CD4-positive, alpha-beta memory T cell (primary cell): Measurements from ENCODE around the gene ASMT. TPM values are rescaled to one million over a fixed set of nuclear protein-coding genes. Genes with fewer than 3 reads are reported as not detected.
A peak's percentile ranks its signal among the peaks of the same experiment; 100 is the strongest.
"Not testable (repeated sequence)": the region's sequence is repeated elsewhere in the genome, so short reads cannot be mapped to it uniquely, and the experiment has no call there.

ENCODE experiments used
- CTCF ChIA-PET: fragments of 350-600 bp; sonication (Branson Sonifier 250); formaldehyde crosslinking; loops from one replicate; lab custom pipeline; 2021; ENCODE audit warnings: inconsistent platforms; ENCODE audit not compliant: partially characterized antibody; lab: Charles Lee
- POLR2A ChIA-PET: fragments of 350-600 bp; sonication (Branson Sonifier 250); formaldehyde crosslinking; loops from one replicate; lab custom pipeline; 2021; ENCODE audit not compliant: partially characterized antibody; lab: Charles Lee
- DNase-seq, 5 donors: peaks; one replicate each; pipeline versions ENCODE4 v3.0.0 to v3.0.0-alpha.2; 2020 to 2022; ENCODE audit warnings: mixed read lengths in 1 of 5
- H3K27ac ChIP-seq: one replicate; pipeline ENCODE4 v1.7.0; 2013; ENCODE audit warnings: low read depth, low read length
- H3K27me3 ChIP-seq: 2 replicates; pipeline ENCODE4 v1.7.0; 2013; ENCODE audit warnings: mild to moderate bottlenecking, low read length, moderate library complexity; ENCODE audit not compliant: insufficient read depth
- H3K36me3 ChIP-seq: 2 replicates; pipeline ENCODE4 v1.7.0; 2013; ENCODE audit warnings: mild to moderate bottlenecking, low read length, moderate library complexity; ENCODE audit not compliant: insufficient read depth
- H3K4me1 ChIP-seq: 2 replicates; pipeline ENCODE4 v1.7.0; 2013; ENCODE audit warnings: mild to moderate bottlenecking, low read length, moderate library complexity; ENCODE audit not compliant: insufficient read depth
- H3K4me3 ChIP-seq, 2 donors: one replicate each; pipeline ENCODE4 v1.7.0; 2013; ENCODE audit warnings: low read length in 2 of 2, mild to moderate bottlenecking in 1 of 2
- H3K9me3 ChIP-seq, 2 donors: one replicate each; pipeline ENCODE4 v1.7.0; 2013; ENCODE audit warnings: low read length in 2 of 2, control low read depth in 1 of 2; ENCODE audit not compliant: control insufficient read depth in 1 of 2
- H3K27ac Mint-ChIP-seq, 7 donors: one replicate each; pipeline ENCODE4 v1.8.0; 2020 to 2021; ENCODE audit warnings: mixed read lengths in 7 of 7, mild to moderate bottlenecking in 6 of 7, inconsistent platforms in 3 of 7, moderate library complexity in 3 of 7
- H3K27me3 Mint-ChIP-seq, 2 donors: one replicate each; pipeline ENCODE4 v1.8.0; 2020 to 2021; ENCODE audit warnings: mixed read lengths in 2 of 2
- H3K36me3 Mint-ChIP-seq, 2 donors: one replicate each; pipeline ENCODE4 v1.8.0; 2020 to 2021; ENCODE audit warnings: mixed read lengths in 2 of 2, inconsistent platforms in 1 of 2, mild to moderate bottlenecking in 1 of 2
- H3K4me1 Mint-ChIP-seq, 4 donors: one replicate each; pipeline ENCODE4 v1.8.0; 2020 to 2021; ENCODE audit warnings: mixed read lengths in 4 of 4, mild to moderate bottlenecking in 1 of 4
- H3K4me3 Mint-ChIP-seq, 8 donors: one replicate each; pipeline ENCODE4 v1.8.0; 2020 to 2021; ENCODE audit warnings: mixed read lengths in 8 of 8, mild to moderate bottlenecking in 7 of 8, moderate library complexity in 6 of 8, inconsistent platforms in 3 of 8
- H3K9me3 Mint-ChIP-seq, 8 donors: one replicate each; pipeline ENCODE4 v1.8.0; 2020 to 2021; ENCODE audit warnings: mixed read lengths in 8 of 8, mild to moderate bottlenecking in 5 of 8, inconsistent platforms in 3 of 8, moderate library complexity in 1 of 8
- intact Hi-C: fragments of 100-400 bp; cut with micrococcal nuclease; formaldehyde crosslinking; loops from one replicate; pipeline ENCODE4 v1.15.1; 2023
- polyA plus RNA-seq, 2 donors: library from polyadenylated mRNA; unstranded; fragments of 300-500 nt; fragmentation: Illumina TruSeq; gene quantifications; one replicate each; pipeline ENCODE4 v1.2.3, GENCODE V29; 2021
- total RNA-seq, 2 experiments: library from RNA; stranded (reverse); gene quantifications; one replicate each; pipeline ENCODE4 v1.2.3, GENCODE V29; 2021

The ASMT gene, protein sequence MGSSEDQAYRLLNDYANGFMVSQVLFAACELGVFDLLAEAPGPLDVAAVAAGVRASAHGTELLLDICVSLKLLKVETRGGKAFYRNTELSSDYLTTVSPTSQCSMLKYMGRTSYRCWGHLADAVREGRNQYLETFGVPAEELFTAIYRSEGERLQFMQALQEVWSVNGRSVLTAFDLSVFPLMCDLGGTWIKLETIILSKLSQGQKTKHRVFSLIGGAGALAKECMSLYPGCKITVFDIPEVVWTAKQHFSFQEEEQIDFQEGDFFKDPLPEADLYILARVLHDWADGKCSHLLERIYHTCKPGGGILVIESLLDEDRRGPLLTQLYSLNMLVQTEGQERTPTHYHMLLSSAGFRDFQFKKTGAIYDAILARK
- total RNA-seq (not detected), polyA plus RNA-seq (1 to 10 TPM in 1 of 2 donors, under 1 TPM in 1; 0.35 to 1.0 TPM)

- Histone ChIP-seq H3K4me1 (no peaks in the 10 kb centered on the region), H3K36me3 (no peaks in the 10 kb centered on the region), H3K4me3 (no peak within 1 kb of the TSS), H3K27ac (no peak within 1 kb of the TSS), H3K27me3 (no peaks in the 10 kb centered on the region), H3K9me3 (no peaks in the 10 kb centered on the region)
- no peak for DNase-seq
- CTCF ChIA-PET = no interaction called here
- Mint-ChIP-seq H3K27me3 (no peaks in the 10 kb centered on the region), H3K4me1 (no peaks in the 10 kb centered on the region), H3K36me3 (no peaks in the 10 kb centered on the region), H3K9me3 (no peaks in the 10 kb centered on the region), H3K27ac (no peak within 1 kb of the TSS), H3K4me3 (no peak within 1 kb of the TSS)
- POLR2A ChIA-PET = no interaction called here
- intact Hi-C loops = no loop called here
These were observed at the start of gene ASMT for GRCh38 chrX:1614927-1615326. Gene ASMT, plus strand, starts transcription at chrX:1615059. Its CDS starts 141 bp downstream, at chrX:1615200.

GRCh38 chrX:1574181-1574580 is 40.7 kb upstream of the ASMT start:
- H3K4me1 ChIP-seq = peaks cover 73% of the 10 kb centered on the region
- DNase-seq, H3K27me3 ChIP-seq, H3K27ac ChIP-seq, H3K27ac Mint-ChIP-seq, POLR2A ChIA-PET, H3K4me3 Mint-ChIP-seq, H3K36me3 ChIP-seq, CTCF ChIA-PET, intact Hi-C loops, H3K27me3 Mint-ChIP-seq, H3K4me3 ChIP-seq, H3K9me3 Mint-ChIP-seq, H3K9me3 ChIP-seq, H3K36me3 Mint-ChIP-seq: not testable (repeated sequence)
- peaks cover 14 to 34% (median 20%) of the 10 kb centered on the region in 4 donors for H3K4me1 Mint-ChIP-seq

GRCh38 chrX:1576201-1576992 is 38.5 kb upstream of the ASMT start:
- Histone ChIP-seq H3K27me3 (no peaks in the 10 kb centered on the region), H3K36me3 (no peaks in the 10 kb centered on the region), H3K27ac (peak overlapping the region; percentile 28), H3K4me1 (peaks cover 69% of the 10 kb centered on the region), H3K9me3 (no peaks in the 10 kb centered on the region), H3K4me3 (no peak overlapping the region)
- intact Hi-C loops = no loop called here
- Mint-ChIP-seq H3K4me1 (peaks cover 8 to 21% (median 10%) of the 10 kb centered on the region in 4 donors), H3K27me3 (no peaks in the 10 kb centered on the region), H3K36me3 (no peaks in the 10 kb centered on the region), H3K9me3 (no peaks in the 10 kb centered on the region), H3K27ac (no peak overlapping the region), H3K4me3 (no peak overlapping the region)
- ChIA-PET CTCF (no interaction called here), POLR2A (no interaction called here)
- DNase-seq = peak; percentile 29 to 63 (median 49)

DNA sequence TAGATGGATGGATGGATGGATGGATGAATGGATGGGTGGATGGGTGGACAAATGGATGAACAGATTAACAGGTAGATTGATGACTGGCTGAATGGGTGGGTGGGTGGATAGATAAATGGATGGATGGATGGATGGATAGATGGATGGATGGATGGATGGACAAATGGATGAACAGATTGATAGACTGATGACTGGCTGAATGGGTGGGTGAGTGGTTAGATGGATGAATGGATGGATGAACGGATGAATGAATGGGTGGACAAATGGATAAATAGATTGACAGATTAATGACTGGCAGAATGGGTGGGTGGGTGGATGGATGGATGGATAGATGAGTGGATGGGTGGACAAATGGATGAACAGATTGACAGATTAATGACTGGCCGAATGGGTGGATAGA is 37.0 kb upstream of the ASMT start:
- no peaks in the 10 kb centered on the region for H3K9me3 ChIP-seq
- H3K4me1 Mint-ChIP-seq = peaks cover 7 to 13% (median 10%) of the 10 kb centered on the region in 4 donors
- POLR2A ChIA-PET = no interaction called here
- no peak overlapping the region for H3K27ac Mint-ChIP-seq
- no peaks in the 10 kb centered on the region for H3K36me3 Mint-ChIP-seq
- H3K27me3 ChIP-seq = no peaks in the 10 kb centered on the region
- no peak overlapping the region for H3K4me3 ChIP-seq
- no peak for DNase-seq
- intact Hi-C loops = no loop called here
- H3K27ac ChIP-seq = no peak overlapping the region
- no peak overlapping the region for H3K4me3 Mint-ChIP-seq
- CTCF ChIA-PET = no interaction called here
- no peaks in the 10 kb centered on the region for H3K9me3 Mint-ChIP-seq
- peaks cover 67% of the 10 kb centered on the region for H3K4me1 ChIP-seq
- H3K36me3 ChIP-seq = no peaks in the 10 kb centered on the region
- H3K27me3 Mint-ChIP-seq = no peaks in the 10 kb centered on the region

DNA sequence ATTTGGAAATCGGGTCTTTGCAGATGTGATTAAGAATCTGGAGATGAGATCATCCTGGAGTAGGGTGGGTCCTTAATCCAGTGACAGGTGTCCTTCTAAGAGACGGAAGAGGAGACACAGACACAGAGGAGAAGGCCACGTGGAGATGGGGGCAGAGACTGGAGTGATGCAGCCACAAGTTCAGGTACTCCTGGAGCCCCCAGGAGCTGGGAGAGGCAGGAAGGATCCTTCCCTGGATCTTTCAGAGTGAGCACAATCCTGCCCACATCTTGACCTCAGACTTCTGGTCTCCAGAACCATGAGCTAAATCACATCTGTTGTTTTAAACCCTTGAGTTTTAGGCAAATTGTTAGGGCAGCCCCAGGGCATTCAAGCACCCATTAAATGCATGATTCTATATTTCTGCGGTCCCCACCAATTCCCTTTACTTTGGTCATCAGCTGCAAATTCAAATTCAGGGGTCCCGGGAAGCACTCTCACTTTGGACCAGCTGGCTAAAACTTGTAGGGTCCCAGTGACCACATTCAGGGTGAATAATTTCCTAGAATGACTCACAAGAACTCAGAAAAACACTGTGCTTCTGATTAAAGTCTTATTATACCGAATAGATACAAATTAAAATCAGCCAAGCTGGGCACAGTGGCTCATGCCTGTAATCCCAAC is 36.2 kb upstream of the ASMT start:
- Mint-ChIP-seq H3K4me3 (peak overlapping the region in 1 of 8 donors; percentile 46), H3K4me1 (peaks cover 11 to 19% (median 15%) of the 10 kb centered on the region in 4 donors), H3K27me3 (no peaks in the 10 kb centered on the region), H3K27ac (peak overlapping the region in 4 of 7 donors; percentile 1 to 67 (median 28)), H3K9me3 (no peaks in the 10 kb centered on the region), H3K36me3 (no peaks in the 10 kb centered on the region)
- H3K27me3 ChIP-seq = no peaks in the 10 kb centered on the region
- H3K27ac ChIP-seq = no peak overlapping the region
- DNase-seq = no peak
- ChIA-PET CTCF (no interaction called here), POLR2A (no interaction called here)
- peaks cover 73% of the 10 kb centered on the region for H3K4me1 ChIP-seq
- H3K36me3 ChIP-seq = no peaks in the 10 kb centered on the region
- no peaks in the 10 kb centered on the region for H3K9me3 ChIP-seq
- no peak overlapping the region for H3K4me3 ChIP-seq
- intact Hi-C loops = no loop called here

GRCh38 chrX:1581132-1581531 is 33.7 kb upstream of the ASMT start:
- Mint-ChIP-seq H3K27ac (peak overlapping the region; percentile 17 to 87 (median 70)), H3K27me3 (no peaks in the 10 kb centered on the region), H3K4me3 (peak overlapping the region in 6 of 8 donors; percentile 25 to 71 (median 58)), H3K36me3 (no peaks in the 10 kb centered on the region), H3K9me3 (no peaks in the 10 kb centered on the region), H3K4me1 (peaks cover 11 to 22% (median 16%) of the 10 kb centered on the region in 4 donors)
- no peak overlapping the region for H3K4me3 ChIP-seq
- H3K9me3 ChIP-seq = no peaks in the 10 kb centered on the region
- DNase-seq = peak; percentile 70 to 78 (median 75)
- no peaks in the 10 kb centered on the region for H3K36me3 ChIP-seq
- intact Hi-C loops = loop anchor here (1.0 to 5.0 kb wide), 7 partner anchors 26 to 335 kb away; partner anchors contain the start of gene P2RY8
- ChIA-PET CTCF (no interaction called here), POLR2A (no interaction called here)
- H3K4me1 ChIP-seq = peaks cover 58% of the 10 kb centered on the region
- H3K27ac ChIP-seq = no peak overlapping the region
- no peaks in the 10 kb centered on the region for H3K27me3 ChIP-seq
